ENCODE results near the gene ITCH.
"Not testable (repeated sequence)": the region's sequence is repeated elsewhere in the genome, so short reads cannot be mapped to it uniquely, and the experiment has no call there.

The ITCH gene

GRCh38 chr20:34512266-34512954 lies 149.3 kb downstream of the ITCH start:
- DNase-seq (ENCODE audit: low read depth): no peak

- DNase-seq (ENCODE audit: low read depth): no peak
Observed at GRCh38 chr20:34512955-34513419, 149.9 kb downstream of the ITCH start.

GRCh38 chr20:34514034-34514433 lies 151.0 kb downstream of the ITCH start:
- DNase-seq (ENCODE audit: low read depth): not testable (repeated sequence)

DNA sequence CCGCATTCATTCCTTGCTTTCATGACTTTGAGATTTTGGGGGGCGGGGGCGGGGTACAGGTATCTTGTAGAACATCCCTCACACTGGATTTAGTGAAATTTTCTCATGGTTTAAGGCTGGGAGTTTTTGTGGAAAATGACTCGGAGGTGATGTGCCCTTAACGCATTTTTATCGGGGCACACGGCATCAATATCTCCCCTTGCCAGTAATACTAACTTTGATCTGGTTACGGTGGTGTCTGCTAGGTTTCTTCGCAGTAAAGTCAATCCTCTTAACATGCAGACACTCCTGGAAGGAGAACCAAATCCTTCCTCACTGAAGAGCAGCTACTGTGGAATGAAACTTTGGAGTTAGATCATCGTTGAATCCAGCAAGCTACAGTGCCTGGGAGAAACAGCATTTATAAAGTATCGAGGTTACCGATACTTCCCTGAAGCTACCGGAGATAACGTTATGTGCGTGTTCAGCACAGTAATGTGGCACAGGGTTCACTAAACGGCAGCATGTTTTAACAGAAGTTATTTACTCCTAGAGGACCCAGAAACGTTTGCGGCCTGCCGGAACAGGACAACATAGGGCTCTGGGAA lies 151.9 kb downstream of the ITCH start:
- DNase-seq (ENCODE audit: low read depth): no peak

DNA sequence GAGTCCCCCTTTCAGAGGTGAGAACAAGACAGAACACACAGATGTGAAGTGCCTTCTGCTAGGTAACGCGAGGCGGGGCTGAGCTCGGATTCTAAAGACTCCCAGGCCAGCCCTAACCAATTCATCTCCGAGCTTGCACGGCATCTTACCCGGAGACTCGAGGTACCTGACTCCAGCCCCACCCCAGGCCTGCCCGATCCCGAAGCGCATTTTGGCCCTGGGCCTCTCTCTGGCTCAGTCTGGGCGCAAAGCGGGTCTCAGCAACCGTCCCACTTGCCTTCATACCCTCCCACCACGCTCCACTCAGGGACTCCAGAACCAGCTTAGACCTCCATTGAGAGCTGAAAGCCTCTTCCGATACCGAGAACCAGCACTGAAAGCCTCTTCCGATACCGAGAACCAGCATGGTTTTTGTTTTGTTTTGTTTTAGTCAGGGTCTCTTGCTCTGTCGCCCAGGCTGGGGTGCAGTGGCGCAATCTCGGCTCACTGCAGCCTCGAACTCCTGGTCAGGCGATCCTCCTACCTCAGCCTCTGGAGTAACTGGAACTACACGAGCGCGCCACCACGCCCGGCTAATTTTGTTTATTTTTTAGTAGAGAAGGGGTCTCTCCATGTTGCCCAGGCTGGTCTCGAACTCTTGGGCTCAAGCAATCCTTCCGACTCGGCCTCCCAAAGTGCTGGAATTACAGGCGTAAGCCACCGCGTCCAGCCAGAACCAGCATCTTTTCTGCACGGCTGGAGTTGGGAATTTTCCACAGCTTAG lies 152.6 kb downstream of the ITCH start:
- peak; percentile 40 for DNase-seq (ENCODE audit: low read depth)

GRCh38 chr20:34516247-34517113 lies 153.4 kb downstream of the ITCH start, which contains the start of gene DYNLRB1:
TSS of gene DYNLRB1 (plus strand) at chr20:34516422. CDS start at chr20:34516459, 37 bp downstream.
- DNase-seq (ENCODE audit: low read depth): peak; percentile 90

DNA sequence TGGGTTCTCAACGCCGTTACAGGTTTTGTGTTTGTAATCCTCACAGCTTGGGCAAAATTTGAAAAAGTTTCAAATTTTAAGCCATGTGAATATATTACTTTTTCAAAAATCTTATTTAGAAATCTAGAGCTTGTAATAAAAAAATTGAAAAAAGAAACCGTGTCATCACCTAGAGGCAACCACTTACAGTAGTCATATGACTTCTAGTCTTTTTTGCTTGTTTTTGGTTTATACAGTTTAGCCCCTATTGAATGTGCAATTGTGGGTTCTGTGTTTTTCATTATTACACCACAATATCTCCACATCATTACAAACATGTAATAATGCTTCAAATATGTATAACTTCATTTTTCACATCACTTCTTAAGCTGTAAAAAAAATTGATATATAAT lies 154.0 kb downstream of the ITCH start:
- no peak for DNase-seq (ENCODE audit: low read depth)

DNA sequence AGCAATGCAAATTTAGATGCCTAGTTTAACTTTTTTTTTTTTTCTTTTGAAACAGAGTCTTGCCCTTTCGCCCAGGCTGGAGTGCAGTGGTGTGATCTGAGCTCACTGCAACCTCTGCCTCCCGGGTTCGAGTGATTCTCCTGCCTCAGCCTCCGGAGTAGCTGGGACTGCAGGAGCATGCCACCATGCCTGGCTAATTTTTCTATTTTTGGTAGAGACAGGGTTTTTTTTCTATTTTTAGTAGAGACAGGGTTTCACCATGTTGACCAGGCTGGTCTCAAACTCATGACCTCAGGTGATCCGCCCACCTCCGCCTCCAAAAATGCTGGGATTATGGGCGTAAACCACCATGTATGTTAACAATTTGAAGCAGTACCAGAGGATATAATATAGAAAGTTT lies 155.8 kb downstream of the ITCH start:
- DNase-seq (ENCODE audit: low read depth): not testable (repeated sequence)

GRCh38 chr20:34519841-34520240 lies 156.8 kb downstream of the ITCH start:
- not testable (repeated sequence) for DNase-seq (ENCODE audit: low read depth)

- no peak for DNase-seq (ENCODE audit: low read depth)
Observed at GRCh38 chr20:34522969-34523871, 160.1 kb downstream of the ITCH start.

DNA sequence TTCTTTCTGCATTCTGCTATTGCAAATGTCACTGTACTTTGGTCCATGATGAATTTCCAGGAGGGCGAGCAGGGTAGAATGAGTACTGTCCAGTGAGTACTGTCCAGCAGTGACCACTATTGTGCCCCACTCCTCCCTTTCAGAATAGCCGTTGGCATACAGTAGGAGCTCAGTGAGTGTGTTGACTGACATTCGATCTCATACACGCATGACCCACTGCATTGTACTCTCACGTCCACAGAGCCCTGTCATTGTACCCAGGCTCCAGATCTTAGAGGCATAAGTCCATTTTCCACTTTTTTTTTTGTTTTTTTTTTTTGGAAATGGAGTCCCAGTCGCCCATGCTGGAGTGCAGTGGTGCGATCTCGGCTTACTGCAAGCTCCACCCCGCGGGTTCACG lies 161.4 kb downstream of the ITCH start:
- no peak for DNase-seq (ENCODE audit: low read depth)

GRCh38 chr20:34525342-34525708 lies 162.3 kb downstream of the ITCH start:
- DNase-seq (ENCODE audit: low read depth): no peak

DNA sequence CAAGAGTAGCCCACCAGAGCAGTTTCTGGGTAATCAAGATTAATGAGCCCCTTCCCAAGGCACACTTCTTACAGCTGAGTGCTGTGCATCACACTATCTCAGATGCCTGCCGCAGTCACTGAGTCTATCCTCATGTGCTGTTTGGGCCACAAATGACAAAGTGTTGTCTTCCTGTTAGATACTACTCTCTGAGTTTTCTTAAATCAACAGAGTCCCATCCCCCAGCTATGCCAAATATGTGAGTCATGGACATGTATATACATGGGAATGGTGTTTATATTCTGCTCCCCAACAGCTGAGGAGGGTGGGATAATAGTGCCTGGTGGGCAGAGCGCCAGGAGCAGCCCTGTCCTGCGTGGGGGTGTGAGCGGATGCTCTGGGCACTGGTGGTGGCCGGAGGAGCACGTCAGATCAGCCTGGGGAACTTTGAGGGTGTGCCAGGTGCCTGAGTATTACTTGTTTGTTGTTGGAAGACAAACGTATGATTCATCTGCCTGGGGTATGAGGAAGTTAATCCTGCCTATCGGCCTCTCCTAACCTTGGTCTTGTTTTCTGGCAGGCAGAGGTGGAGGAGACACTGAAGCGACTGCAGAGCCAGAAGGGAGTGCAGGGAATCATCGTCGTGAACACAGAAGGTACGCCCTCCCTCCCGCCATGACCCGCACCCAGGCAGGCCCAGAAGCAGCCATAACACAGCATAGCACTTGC lies 162.8 kb downstream of the ITCH start:
- no peak for DNase-seq (ENCODE audit: low read depth)

DNA sequence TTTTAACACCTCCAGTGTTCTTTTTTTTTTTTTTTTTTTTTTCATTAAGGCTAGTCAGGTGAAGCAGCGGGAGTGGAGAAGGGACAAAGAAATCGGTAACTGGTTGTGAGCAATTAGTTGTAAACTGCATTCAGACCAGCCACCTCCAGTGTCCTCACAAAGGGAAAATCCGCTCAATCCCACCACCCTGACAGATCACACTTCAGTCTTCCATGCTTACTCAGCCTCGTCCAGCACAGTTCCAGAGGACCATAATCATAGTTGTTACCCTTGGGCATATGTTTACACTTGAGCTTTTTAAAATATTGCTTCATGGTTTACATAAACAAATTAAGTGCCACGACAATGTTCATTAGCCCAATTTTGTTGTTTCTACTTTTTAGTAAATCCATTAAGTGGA lies 163.4 kb downstream of the ITCH start:
- no peak for DNase-seq (ENCODE audit: low read depth)

GRCh38 chr20:34527016-34527415 lies 163.9 kb downstream of the ITCH start:
- DNase-seq (ENCODE audit: low read depth): no peak

DNA sequence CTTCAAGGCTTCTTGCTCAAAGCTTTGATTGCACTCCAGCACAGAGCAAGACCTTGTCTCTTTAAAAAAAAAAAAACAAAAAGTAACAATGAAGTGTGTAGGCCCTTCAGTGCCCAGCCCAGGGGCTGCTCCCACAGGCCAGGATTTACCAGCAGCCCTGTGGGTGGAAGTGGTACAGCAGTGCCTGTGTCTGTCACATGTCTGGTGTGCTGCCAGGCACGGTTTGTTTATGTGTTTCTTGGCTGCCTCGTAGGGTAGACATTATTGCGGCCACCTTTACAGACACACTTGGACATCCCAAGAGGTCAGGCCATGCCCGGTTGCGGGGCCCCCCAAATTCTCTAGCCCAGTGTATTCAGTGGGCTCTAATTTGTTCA lies 165.8 kb downstream of the ITCH start:
- DNase-seq (ENCODE audit: low read depth): no peak

DNA sequence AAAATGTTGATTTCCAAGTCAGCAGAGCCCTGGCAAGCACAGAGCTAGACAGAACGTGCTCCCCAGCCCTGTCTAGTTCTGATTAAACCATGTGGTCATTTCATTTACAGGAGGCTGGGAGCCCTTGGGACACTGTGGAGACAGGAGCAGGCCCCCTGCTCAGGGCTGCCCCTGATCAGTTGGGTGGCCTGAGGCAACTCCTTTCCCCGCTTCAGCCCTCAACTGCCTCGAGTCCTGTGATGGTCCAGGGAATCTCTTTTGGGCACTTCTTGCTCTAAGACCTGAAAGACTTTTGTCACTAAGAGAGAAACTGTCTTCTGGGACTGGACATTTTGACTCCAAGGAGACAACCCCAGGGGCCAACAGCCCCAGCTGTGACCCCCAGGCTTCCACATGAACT lies 166.7 kb downstream of the ITCH start:
- no peak for DNase-seq (ENCODE audit: low read depth)

- no peak for DNase-seq (ENCODE audit: low read depth)
Observed at GRCh38 chr20:34530342-34530741, 167.3 kb downstream of the ITCH start.

GRCh38 chr20:34531608-34532265 lies 168.7 kb downstream of the ITCH start:
- no peak for DNase-seq (ENCODE audit: low read depth)

- DNase-seq (ENCODE audit: low read depth): no peak
Observed at GRCh38 chr20:34532320-34532719, 169.2 kb downstream of the ITCH start.
